Mucosa of stomach (tissue), 1 donor: ENCODE data around the gene MYO1F.

Source experiments
- H3K27me3 ChIP-seq: one replicate; pipeline ENCODE4 v1.7.0; 2013; ENCODE audit warnings: mild to moderate bottlenecking, low read length; ENCODE audit not compliant: control insufficient read depth, insufficient read depth
- H3K36me3 ChIP-seq: one replicate; pipeline ENCODE4 v1.7.0; 2013; ENCODE audit warnings: low read length; ENCODE audit not compliant: control insufficient read depth, insufficient read depth
- H3K4me1 ChIP-seq: one replicate; pipeline ENCODE4 v1.7.0; 2013; ENCODE audit warnings: mild to moderate bottlenecking, low read length; ENCODE audit not compliant: control insufficient read depth, insufficient read depth
- H3K4me3 ChIP-seq: one replicate; pipeline ENCODE4 v1.7.0; 2013; ENCODE audit warnings: low read length
- H3K9ac ChIP-seq: one replicate; pipeline ENCODE4 v1.7.0; 2013; ENCODE audit warnings: mild to moderate bottlenecking, low read length, moderate library complexity
- H3K9me3 ChIP-seq: one replicate; pipeline ENCODE4 v1.7.0; 2013; ENCODE audit warnings: mild to moderate bottlenecking, low read length, moderate library complexity; ENCODE audit not compliant: control insufficient read depth
- donor health status: Pancreatic carcinoma.

Gene MYO1F

GRCh38 chr19:8550070-8550469, 27.2 kb downstream of the MYO1F start:
- Histone ChIP-seq H3K9ac (no peak overlapping the region), H3K4me1 (peaks cover 4% of the 10 kb centered on the region), H3K27me3 (no peaks in the 10 kb centered on the region), H3K36me3 (no peaks in the 10 kb centered on the region), H3K9me3 (no peaks in the 10 kb centered on the region), H3K4me3 (no peak overlapping the region)

GRCh38 chr19:8545743-8546142, 31.5 kb downstream of the MYO1F start:
- no peaks in the 10 kb centered on the region for H3K36me3 ChIP-seq
- H3K4me1 ChIP-seq, result no peaks in the 10 kb centered on the region
- no peak overlapping the region for H3K9ac ChIP-seq
- no peak overlapping the region for H3K4me3 ChIP-seq
- H3K27me3 ChIP-seq, result no peaks in the 10 kb centered on the region
- no peaks in the 10 kb centered on the region for H3K9me3 ChIP-seq

GRCh38 chr19:8544168-8544567, 33.1 kb downstream of the MYO1F start:
- Histone ChIP-seq H3K36me3 (no peaks in the 10 kb centered on the region), H3K4me1 (no peaks in the 10 kb centered on the region), H3K9me3 (no peaks in the 10 kb centered on the region), H3K4me3 (no peak overlapping the region), H3K9ac (no peak overlapping the region), H3K27me3 (no peaks in the 10 kb centered on the region)

- Histone ChIP-seq H3K27me3 (no peaks in the 10 kb centered on the region), H3K4me1 (no peaks in the 10 kb centered on the region), H3K9me3 (no peaks in the 10 kb centered on the region), H3K36me3 (no peaks in the 10 kb centered on the region), H3K4me3 (no peak overlapping the region), H3K9ac (no peak overlapping the region)
Measured at GRCh38 chr19:8539621-8540149, 37.6 kb downstream of the MYO1F start.

GRCh38 chr19:8537099-8537498, 40.1 kb downstream of the MYO1F start:
- Histone ChIP-seq H3K27me3 (no peaks in the 10 kb centered on the region), H3K36me3 (no peaks in the 10 kb centered on the region), H3K9ac (no peak overlapping the region), H3K9me3 (no peaks in the 10 kb centered on the region), H3K4me1 (no peaks in the 10 kb centered on the region), H3K4me3 (no peak overlapping the region)

- Histone ChIP-seq H3K36me3 (no peaks in the 10 kb centered on the region), H3K9me3 (no peaks in the 10 kb centered on the region), H3K9ac (no peak overlapping the region), H3K4me1 (no peaks in the 10 kb centered on the region), H3K4me3 (no peak overlapping the region), H3K27me3 (no peaks in the 10 kb centered on the region)
Measured at GRCh38 chr19:8536282-8536681, 41.0 kb downstream of the MYO1F start.

- H3K9me3 ChIP-seq, result no peaks in the 10 kb centered on the region
- no peaks in the 10 kb centered on the region for H3K36me3 ChIP-seq
- no peaks in the 10 kb centered on the region for H3K27me3 ChIP-seq
- no peak overlapping the region for H3K4me3 ChIP-seq
- H3K4me1 ChIP-seq, result peaks cover 9% of the 10 kb centered on the region
- no peak overlapping the region for H3K9ac ChIP-seq
Measured at GRCh38 chr19:8532225-8532624, 45.0 kb downstream of the MYO1F start.

- H3K4me3 ChIP-seq, result no peak overlapping the region
- H3K36me3 ChIP-seq, result no peaks in the 10 kb centered on the region
- H3K4me1 ChIP-seq, result peaks cover 14% of the 10 kb centered on the region
- no peak overlapping the region for H3K9ac ChIP-seq
- H3K9me3 ChIP-seq, result no peaks in the 10 kb centered on the region
- no peaks in the 10 kb centered on the region for H3K27me3 ChIP-seq
Measured at GRCh38 chr19:8531470-8531869, 45.8 kb downstream of the MYO1F start.

- no peak overlapping the region for H3K9ac ChIP-seq
- H3K36me3 ChIP-seq, result no peaks in the 10 kb centered on the region
- peaks cover 14% of the 10 kb centered on the region for H3K4me1 ChIP-seq
- no peak overlapping the region for H3K4me3 ChIP-seq
- no peaks in the 10 kb centered on the region for H3K9me3 ChIP-seq
- H3K27me3 ChIP-seq, result no peaks in the 10 kb centered on the region
Measured at GRCh38 chr19:8530061-8530679, 47.1 kb downstream of the MYO1F start.

- no peak overlapping the region for H3K4me3 ChIP-seq
- H3K9ac ChIP-seq, result no peak overlapping the region
- H3K36me3 ChIP-seq, result no peaks in the 10 kb centered on the region
- no peaks in the 10 kb centered on the region for H3K27me3 ChIP-seq
- H3K4me1 ChIP-seq, result peaks cover 14% of the 10 kb centered on the region
- no peaks in the 10 kb centered on the region for H3K9me3 ChIP-seq
Measured at GRCh38 chr19:8529369-8530006, 47.8 kb downstream of the MYO1F start.

GRCh38 chr19:8528500-8528899, 48.7 kb downstream of the MYO1F start:
- Histone ChIP-seq H3K9ac (no peak overlapping the region), H3K9me3 (no peaks in the 10 kb centered on the region), H3K27me3 (no peaks in the 10 kb centered on the region), H3K4me3 (no peak overlapping the region), H3K4me1 (peaks cover 14% of the 10 kb centered on the region), H3K36me3 (no peaks in the 10 kb centered on the region)

GRCh38 chr19:8526345-8527091, 50.7 kb downstream of the MYO1F start:
- no peaks in the 10 kb centered on the region for H3K9me3 ChIP-seq
- peaks cover 14% of the 10 kb centered on the region for H3K4me1 ChIP-seq
- H3K4me3 ChIP-seq, result peak overlapping the region; percentile 74
- peak overlapping the region; percentile 81 for H3K9ac ChIP-seq
- H3K36me3 ChIP-seq, result no peaks in the 10 kb centered on the region
- H3K27me3 ChIP-seq, result no peaks in the 10 kb centered on the region
